SK-MEL-5 (cell line): ENCODE measurements around the gene PDE4B. TPM values are rescaled to one million over a fixed set of nuclear protein-coding genes. Genes with fewer than 3 reads are reported as not detected.
A peak's percentile ranks its signal among the peaks of the same experiment; 100 is the strongest.
"Not testable (repeated sequence)": the region's sequence is repeated elsewhere in the genome, so short reads cannot be mapped to it uniquely, and the experiment has no call there.

ENCODE experiments used
- DNase-seq: peaks from one replicate; pipeline ENCODE4 v3.0.0-alpha.2; 2016; ENCODE audit warnings: low read depth, low spot score
- in situ Hi-C: cut with HindIII; loops from 2 replicates; pipeline ENCODE4 v1.10.0; 2016; ENCODE audit warnings: low sequenced_read_pairs, high pct_unique_total_duplicates, low pct_unique_long_range_greater_than_20kb
- total RNA-seq: library from RNA; depleted of rRNA; stranded (reverse); fragments of >200 nt; shearing (Covaris generic); gene quantifications from 2 replicates; pipeline ENCODE4 v1.2.3, GENCODE V29; 2014

Gene PDE4B
- total RNA-seq, 1 experiment from 2014 or later: 26.1 TPM

DNA sequence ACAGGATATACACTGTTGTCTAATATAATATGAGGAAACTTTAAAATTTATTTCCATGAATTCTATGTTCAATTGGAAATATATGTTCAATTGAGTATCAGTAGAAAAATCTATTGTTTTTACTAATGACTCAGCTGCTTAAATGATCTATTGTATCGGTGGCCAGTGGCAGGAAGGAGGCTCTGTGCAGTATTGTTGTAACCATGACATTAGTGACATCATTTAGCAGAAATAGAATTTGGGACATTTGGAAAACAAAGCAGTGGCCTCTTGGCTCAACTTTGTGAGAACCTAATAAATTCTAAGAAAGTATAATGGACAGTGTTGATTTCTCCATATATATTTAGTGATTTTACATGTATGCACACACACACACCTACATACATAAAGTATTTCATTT, 257.4 kb downstream of the PDE4B start:
- no peak for DNase-seq

DNA sequence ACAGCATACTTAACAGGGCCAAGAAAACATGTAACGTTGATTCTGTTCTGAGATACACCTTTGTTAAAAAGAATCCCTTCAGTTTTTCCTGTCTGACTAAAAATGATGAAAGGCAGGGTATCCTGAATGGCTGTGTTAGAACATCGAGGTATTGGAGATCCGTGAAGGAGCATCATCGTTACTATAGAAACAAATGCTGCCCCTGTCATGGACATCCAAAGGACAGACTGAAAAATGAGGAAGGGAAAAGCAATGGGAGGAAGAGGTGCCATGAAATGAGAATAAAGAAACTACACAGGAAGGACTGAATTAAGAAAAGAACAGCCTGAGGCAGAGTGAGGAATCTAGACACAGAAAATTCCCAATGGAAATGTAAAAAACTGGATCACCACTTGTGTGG, 257.9 kb downstream of the PDE4B start:
- DNase-seq: peak; percentile 34
- in situ Hi-C loops: no loop called here

More for the DNA sequence above, 257.4 kb downstream of the PDE4B start:
- in situ Hi-C loops: no loop called here

DNA sequence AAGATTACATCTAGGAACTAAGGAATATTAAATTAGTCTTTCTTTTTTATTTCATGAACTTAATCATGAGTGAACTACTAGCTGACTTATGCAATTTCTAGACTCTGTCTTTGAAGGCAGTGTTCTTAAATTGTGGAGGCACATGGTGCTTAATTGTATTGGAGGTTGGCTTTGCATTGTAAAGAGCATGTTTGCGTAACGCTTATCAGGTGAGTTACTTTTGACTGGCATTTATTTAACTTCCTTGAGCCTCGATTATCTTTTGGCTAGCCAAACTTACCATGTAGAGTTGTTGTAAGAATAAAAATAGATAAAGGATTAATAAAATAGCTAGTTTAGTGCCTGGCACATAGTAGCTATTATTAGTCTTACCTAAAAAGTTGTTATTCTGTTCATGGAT, 262.4 kb downstream of the PDE4B start:
- in situ Hi-C loops: no loop called here
- no peak for DNase-seq

DNA sequence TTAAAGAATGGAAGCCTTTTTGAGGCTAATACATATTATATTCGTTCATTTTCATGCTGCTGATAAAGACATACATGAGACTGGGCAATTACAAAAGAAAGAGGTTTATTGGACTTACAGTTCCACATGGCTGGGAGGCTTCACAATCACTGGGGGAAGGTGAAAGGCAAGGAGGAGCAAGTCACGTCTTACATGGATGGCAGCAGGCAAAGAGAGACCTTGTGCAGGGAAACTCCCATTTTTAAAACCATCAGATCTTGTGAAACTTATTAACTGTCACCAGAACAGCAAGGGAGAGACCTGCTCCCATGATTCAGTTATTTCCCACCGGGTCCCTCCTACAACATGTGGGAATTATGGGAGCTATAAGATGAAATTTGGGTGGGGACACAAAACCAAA, 264.8 kb downstream of the PDE4B start:
- DNase-seq, in situ Hi-C loops: not testable (repeated sequence)

DNA sequence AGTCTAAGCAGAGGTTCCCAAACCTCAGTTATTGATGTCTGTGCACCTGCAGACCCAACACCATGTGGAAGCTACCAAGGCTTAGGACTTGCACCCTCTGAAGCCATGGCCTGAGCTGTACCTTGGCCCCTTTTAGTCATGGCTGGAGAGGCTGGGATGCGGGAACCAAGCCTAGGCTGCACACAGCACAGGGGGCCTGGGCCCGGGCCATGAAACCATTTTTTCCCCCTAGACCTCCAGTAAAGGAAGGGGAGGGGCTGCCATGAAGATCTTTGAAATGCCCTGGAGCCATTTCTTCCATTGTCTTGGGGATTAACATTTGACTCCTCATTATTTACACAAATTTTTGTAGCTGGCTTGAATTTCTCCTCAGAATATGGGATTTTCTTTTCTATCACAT, 265.9 kb downstream of the PDE4B start:
- no peak for DNase-seq
- in situ Hi-C loops: no loop called here

DNA sequence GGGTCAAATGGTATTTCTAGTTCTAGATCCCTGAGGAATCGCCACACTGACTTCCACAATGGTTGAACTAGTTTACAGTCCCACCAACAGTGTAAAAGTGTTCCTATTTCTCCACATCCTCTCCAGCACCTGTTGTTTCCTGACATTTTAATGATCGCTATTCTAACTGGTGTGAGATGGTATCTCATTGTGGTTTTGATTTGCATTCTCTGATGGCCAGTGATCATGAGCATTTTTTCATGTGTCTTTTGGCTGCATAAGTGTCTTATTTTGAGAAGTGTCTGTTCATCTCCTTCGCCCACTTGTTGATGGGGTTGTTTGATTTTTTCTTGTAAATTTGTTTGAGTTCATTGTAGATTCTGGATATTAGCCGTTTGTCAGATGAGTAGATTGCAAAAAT, 274.5 kb downstream of the PDE4B start:
- DNase-seq, in situ Hi-C loops: not testable (repeated sequence)

DNA sequence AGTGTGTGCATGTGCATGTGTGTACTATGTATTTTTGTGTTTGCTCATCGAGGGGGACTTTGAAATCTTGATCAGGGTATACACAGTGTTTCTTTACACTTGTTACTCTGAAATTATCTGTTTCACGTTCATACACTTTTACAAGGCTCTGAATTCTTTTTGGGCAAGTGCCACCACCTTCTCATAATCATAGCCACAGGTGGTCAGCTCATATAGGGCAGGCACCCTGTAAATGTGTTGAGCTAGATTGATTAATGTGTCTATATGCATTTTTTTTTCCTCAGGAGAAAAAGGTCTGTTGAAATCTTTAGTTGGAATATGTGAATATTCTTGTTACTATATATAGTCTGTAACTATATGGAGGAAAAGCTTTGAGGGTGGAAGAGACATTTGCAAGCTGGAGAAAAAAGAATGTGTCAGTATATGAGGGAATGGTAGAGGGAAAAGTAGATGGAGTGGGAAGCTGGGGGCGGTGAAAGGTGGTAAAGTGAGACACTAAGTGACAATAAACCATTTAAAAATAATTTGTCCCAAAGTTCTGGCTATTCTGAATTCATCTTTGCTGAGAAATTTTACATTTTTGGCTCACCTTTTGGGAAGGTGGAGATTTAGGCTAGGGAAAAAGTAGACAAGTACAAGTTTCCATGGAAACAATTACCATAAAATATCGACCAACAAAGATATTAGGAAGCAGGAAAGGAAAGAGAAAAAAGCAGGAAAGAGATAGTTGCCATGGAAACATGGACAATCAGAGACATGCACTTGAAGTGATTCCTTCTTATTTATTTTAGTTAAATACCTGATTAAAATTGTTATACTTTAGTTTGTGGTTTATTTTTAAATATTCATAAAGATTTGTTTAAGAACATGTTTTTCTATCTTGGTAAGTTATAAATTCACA, 277.5 kb downstream of the PDE4B start:
- in situ Hi-C loops: no loop called here
- no peak for DNase-seq

DNA sequence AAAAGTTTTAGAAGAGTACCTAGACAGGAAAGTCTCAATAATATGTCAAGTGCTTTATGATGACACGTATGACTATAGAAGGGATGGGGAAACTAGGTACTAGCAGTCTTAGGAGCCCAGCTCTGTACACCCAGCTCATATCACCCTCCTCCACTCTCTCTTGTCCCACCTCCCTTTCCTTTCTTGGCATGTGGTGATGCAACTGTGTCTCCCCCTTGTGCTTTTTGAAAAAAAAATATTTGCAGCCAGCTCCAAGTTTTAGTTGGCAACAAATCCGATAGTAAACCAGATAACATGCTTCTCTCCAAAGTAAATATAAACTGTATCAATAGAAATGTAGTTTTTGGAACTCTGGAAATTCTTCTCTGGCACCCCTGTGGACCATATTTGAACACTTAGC, 280.7 kb downstream of the PDE4B start:
- peak; percentile 10 for DNase-seq
- in situ Hi-C loops: no loop called here

DNA sequence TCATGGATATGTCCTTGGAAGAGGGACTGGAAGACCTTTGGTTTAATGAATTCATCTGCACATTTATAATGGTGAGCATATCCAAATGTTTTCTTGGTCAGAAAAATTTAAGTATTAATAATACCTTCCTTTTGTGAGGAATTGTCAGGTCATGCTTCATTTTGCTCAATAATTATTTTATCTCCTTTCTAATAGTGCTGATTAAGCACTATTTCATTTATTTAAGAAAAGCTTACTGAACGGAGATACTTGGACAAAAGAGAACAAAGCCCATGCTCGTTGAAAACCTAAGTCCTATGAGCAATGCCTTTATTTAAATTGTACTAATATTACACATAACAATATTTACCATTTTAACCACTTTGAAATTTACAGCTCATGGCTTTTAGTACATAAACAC, 281.5 kb downstream of the PDE4B start:
- DNase-seq: no peak
- in situ Hi-C loops: no loop called here

DNA sequence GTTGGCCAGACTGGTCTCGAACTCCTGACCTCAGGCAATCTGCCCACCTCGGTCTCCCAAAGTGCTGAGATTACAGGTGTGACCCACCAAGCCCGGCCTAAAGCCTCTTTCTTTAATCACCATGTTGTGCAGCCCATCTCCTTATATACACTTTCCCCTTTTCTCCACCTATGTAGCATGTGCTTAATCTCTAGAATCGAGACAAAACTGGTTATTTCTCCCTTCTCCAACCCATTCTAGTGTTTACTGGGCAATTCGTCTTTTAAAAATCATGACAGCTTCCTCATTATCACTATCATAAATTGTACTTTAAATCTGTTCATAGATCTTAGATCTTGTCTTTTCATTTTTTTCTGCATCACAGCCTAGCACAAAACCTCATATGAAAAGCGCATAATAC, 285.7 kb downstream of the PDE4B start:
- in situ Hi-C loops: no loop called here
- no peak for DNase-seq

DNA sequence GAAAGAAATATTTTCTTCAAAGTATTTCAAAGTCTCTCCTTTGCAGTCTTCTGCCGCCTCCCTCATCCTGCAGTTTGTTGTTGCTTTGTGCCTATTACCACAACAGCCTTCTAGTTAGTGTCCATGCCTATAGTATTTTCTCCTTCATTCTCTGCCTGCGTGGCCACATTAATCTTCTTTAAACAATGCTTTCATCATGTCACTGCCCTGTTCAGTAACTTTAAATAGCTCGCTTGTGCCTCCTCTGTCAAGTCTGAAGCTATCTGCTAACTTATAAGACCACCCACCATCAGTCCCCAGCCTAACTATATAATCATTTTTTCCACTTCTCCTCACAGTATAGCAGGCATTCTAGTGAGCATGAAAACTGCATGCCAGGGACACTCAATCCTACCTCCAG, 290.3 kb downstream of the PDE4B start:
- in situ Hi-C loops: no loop called here
- DNase-seq: no peak

DNA sequence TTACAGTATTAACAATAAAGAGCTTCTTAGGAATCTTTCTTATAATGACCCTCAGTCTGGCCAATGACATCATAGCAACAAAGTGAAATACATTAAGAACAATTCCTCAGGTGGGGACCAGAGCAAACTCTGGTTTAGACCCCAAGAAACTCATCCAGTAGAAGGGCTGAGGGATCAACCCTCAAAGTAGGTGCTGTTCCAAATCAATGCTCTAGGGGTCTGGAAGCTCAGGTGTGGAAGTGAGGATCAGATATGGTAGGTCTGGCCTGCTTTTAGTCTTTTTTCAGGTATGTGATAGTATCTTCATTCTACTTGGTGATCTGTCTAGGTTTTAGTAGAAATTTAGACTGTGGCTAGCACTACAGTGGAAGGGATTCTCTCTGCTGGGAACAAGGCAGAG, 291.7 kb downstream of the PDE4B start:
- in situ Hi-C loops: no loop called here
- no peak for DNase-seq

DNA sequence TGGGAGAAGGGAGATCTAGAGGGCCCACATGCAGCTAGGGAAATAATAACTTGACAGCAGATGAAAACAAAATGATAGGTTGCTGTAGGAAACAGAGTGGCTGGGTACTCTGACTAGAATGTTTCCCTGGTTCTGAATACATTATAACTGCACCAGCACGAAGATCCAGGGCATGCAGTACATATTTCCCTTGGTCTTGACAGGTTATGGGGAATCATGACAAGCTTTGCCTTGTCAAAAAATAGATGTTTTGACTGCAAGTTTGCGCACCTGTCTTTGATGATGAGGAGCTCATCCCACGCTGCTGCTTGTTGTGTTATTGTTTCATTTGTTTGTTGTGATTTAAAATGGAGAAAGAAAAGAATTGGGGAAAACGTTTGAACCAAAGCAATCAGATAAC, 292.9 kb downstream of the PDE4B start:
- no peak for DNase-seq
- in situ Hi-C loops: no loop called here

DNA sequence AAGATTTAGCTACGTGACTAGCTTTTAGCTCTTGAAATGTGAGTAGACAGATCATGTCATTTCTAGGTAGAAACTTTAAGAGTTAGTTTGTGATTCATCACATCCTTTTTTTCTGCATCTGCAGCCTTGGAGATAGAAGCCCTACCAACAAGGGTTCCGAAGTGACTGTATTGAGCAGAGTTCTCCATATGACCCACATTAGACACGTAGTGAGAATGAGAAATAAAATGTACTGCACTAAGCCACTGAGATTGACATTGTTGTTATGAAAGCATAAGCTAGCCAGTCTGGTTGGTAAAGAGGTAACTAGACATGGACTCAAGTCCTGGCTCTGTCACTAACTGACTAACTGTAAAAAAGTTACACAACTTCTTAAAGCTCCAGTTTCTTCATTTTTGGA, 296.1 kb downstream of the PDE4B start:
- DNase-seq: no peak
- in situ Hi-C loops: no loop called here

DNA sequence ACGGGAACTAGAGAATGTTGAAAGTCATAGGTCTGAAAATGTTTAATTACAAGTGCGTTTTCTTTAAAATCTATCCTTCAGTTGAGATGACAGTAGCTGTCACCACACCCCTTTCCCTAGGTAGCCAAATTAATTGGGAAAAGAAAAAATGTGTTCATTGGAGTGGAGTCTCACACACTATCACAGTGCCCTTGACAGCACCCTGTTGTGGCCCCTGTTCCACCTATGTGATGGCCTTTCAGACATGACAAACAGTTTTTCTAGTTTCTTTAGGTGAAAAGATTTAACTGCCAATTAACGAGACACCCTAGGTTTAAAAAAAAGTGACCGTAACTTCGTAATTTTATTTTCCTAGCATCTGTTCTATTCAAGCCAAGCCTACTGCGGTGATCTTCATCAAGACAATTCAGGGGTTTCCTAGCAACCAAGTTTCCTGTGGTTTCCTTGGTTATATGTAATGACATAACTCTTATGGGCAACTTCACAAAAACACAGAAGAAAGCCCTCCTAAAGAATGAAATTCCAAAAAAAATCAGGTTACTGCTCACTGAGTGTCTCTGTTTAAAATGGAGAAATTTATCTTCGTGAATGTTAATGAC, 298.3 kb downstream of the PDE4B start:
- no peak for DNase-seq

DNA sequence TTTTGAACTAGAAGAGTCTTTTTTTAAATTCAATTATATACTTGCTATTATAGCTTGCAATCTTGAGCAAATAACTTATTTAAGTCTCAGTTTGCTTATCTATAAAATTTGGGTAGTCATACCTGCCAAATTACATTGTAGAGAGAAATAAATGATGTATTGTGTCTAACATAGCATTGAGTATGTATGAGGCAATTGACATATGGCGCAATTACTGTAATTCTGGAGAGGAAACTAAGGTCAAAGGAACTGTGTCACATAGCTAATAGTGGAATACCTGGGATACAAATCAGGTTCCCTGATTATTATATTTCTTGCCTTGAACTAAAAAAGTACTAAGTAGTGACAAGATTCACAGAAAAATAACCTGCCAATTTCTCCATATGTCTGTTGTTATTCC, 302.5 kb downstream of the PDE4B start:
- in situ Hi-C loops: no loop called here
- no peak for DNase-seq

More for the DNA sequence above, 298.3 kb downstream of the PDE4B start:
- in situ Hi-C loops: no loop called here

DNA sequence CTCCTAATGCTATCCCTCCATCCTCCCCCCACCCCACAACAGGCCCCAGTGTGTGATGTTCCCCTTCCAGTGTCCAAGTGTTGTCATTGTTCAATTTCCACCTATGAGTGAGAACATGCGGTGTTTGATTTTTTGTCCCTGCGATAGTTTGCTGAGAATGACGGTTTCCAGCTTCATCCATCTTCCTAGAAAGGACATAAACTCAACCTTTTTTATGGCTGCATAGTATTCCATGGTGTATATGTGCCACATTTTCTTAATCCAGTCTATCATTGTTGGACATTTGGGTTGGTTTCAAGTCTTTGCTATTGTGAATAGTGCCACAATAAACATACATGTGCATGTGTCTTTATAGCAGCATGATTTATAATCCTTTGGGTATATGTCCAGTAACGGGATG, 308.3 kb downstream of the PDE4B start:
- DNase-seq, in situ Hi-C loops: not testable (repeated sequence)

DNA sequence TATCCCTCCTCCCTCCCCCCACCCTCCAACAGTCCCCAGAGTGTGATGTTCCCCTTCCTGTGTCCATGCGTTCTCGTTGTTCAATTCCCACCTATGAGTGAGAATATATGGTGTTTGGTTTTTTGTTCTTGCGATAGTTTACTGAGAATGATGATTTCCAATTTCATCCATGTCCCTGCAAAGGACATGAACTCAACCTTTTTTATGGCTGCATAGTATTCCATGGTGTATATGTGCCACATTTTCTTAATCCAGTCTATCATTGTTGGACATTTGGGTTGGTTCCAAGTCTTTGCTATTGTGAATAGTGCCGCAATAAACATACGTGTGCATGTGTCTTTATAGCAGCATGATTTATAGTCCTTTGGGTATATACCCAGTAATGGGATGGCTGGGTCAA, 311.4 kb downstream of the PDE4B start:
- in situ Hi-C loops: not testable (repeated sequence)

DNA sequence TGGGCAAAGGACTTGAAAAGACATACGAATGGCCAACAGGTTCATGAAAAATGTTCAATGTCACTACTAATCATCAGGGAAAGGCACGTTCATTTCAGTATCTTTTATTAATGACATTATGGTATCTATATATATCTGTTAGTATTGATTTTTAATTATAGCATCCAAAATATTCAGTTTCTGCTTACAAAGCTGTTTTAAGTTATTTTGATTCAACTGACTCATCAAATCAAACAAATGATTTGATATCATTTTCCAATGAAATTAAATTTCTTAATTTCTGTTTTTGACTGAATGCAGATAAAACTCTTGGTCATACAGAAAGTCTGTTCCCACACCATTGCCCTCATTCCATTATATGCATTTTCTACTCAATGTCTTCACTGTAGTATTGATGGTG, 315.9 kb downstream of the PDE4B start:
- no peak for DNase-seq
- in situ Hi-C loops: no loop called here

More for the DNA sequence above, 311.4 kb downstream of the PDE4B start:
- not testable (repeated sequence) for DNase-seq
